ENCODE measurements around the gene SLC45A2. TPM values are rescaled to one million over a fixed set of nuclear protein-coding genes. Genes with fewer than 3 reads are reported as not detected.

SLC45A2 gene
- total RNA-seq, 1 experiment from 2014 or later: not detected

DNA sequence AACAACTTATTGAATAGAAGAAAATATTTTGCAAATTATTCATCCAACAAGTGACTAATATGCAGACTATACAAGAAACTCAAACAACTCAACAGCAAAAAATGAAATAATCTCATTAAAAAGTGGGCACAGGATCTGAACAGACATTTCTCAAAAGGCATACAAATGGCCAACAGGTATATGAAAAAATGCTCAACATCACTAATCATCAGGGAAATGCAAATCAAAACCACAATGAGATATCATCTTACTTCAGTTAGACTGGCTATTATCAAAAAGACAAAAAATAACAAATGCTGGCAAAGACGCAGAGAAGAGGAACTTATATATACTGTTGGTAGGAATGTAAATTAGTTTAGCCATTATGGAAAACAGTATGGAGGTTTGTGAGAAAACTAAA, 25.1 kb upstream of the SLC45A2 start:
- Histone ChIP-seq H3K79me2 (ENCODE audit: insufficient read depth, low read length) (no peaks in the 10 kb centered on the region), H2BK120ac (ENCODE audit: low read depth, low read length, poor library complexity, severe bottlenecking) (no peak overlapping the region), H2AFZ (ENCODE audit: low read length) (no peak overlapping the region), H3K4me2 (ENCODE audit: insufficient read depth, insufficient read length, low read length) (no peak overlapping the region), H3K27me3 (ENCODE audit: insufficient read depth, low read length) (no peaks in the 10 kb centered on the region), H3K79me1 (ENCODE audit: insufficient read depth, low read depth, low read length, poor library complexity, severe bottlenecking) (no peaks in the 10 kb centered on the region), H4K8ac (replicated peaks; ENCODE audit: insufficient read length, low read depth, low read length) (no peak overlapping the region), H3K23ac (ENCODE audit: insufficient read length, low read depth, low read length) (no peak overlapping the region), H2BK12ac (ENCODE audit: insufficient read length, low read depth, low read length) (no peak overlapping the region), H3K27ac (ENCODE audit: insufficient read length, low read depth, low read length) (no peak overlapping the region), H3K23me2 (ENCODE audit: insufficient read length, low read depth, low read length, poor library complexity, severe bottlenecking) (peaks cover 3% of the 10 kb centered on the region), H2BK5ac (ENCODE audit: insufficient read length, low read length) (no peak overlapping the region), H4K5ac (ENCODE audit: insufficient read length, low read depth, low read length) (no peak overlapping the region), H2BK20ac (ENCODE audit: low read depth, low read length, poor library complexity, severe bottlenecking) (no peak overlapping the region), H2BK15ac (ENCODE audit: low read depth, low read length) (no peak overlapping the region), H2AK5ac (ENCODE audit: insufficient read length, low read length) (no peak overlapping the region), H4K91ac (ENCODE audit: insufficient read length, low read depth, low read length) (no peak overlapping the region), H3K9me3 (ENCODE audit: control insufficient read depth, low read depth, low read length) (no peaks in the 10 kb centered on the region), H3K4ac (ENCODE audit: low read depth, low read length) (no peak overlapping the region), H3K14ac (ENCODE audit: insufficient read depth, low read length) (no peak overlapping the region), H3K56ac (ENCODE audit: insufficient read length, low read depth, low read length) (no peak overlapping the region), H3K4me1 (ENCODE audit: insufficient read depth, low read length) (no peaks in the 10 kb centered on the region), H3T11ph (ENCODE audit: low read length) (no peak overlapping the region), H4K20me1 (ENCODE audit: control insufficient read depth, insufficient read depth, insufficient read length) (no peaks in the 10 kb centered on the region), H3K18ac (ENCODE audit: insufficient read length, low read depth, low read length) (no peak overlapping the region), H3K9ac (ENCODE audit: extremely low read depth, insufficient read length, low read length) (no peak overlapping the region)
- H3K27me3 Mint-ChIP-seq (ENCODE audit: low read depth): no peaks in the 10 kb centered on the region
- H3K9me3 Mint-ChIP-seq: no peaks in the 10 kb centered on the region
- H3K36me3 Mint-ChIP-seq (ENCODE audit: insufficient read depth in 1 of 3, low read depth in 3 of 3): peaks cover 0 to 9% (median 4%) of the 10 kb centered on the region in 3 experiments; a peak in 6 of 7 replicates
- no peak for DNase-seq
- no CpG with 5 or more reads among the region's 1 CpG for WGBS (ENCODE audit: extremely low coverage, insufficient read length, low lambda C conversion rate)
- H3K27ac Mint-ChIP-seq: no peak overlapping the region
- H3K4me1 Mint-ChIP-seq: peaks cover 25 to 26% of the 10 kb centered on the region in 2 experiments
- TF ChIP-seq CTCF (conservative IDR thresholded peaks at IDR 0.05): no peak
- no peak overlapping the region for H3K4me3 Mint-ChIP-seq
